Neural cell (in vitro differentiated cells): Measurements from ENCODE around the gene PID1.

ENCODE experiments used
- CTCF ChIP-seq: fragments of 450-650 bp; IDR thresholded peaks from 2 replicates; pipeline ENCODE4 v1.5.1; 2014; ENCODE audit warnings: antibody characterized with exemption, mild to moderate bottlenecking, moderate library complexity; ENCODE audit not compliant: poor library complexity, severe bottlenecking
- EP300 ChIP-seq: fragments of 450-650 bp; conservative IDR thresholded peaks from 2 replicates; pipeline ENCODE4 v1.6.1; 2014; ENCODE audit warnings: antibody characterized with exemption, mild to moderate bottlenecking, moderate library complexity; ENCODE audit not compliant: poor library complexity, severe bottlenecking
- POLR2AphosphoS5 ChIP-seq: IDR thresholded peaks from 2 replicates; pipeline ENCODE4 v1.6.1; 2012
- REST ChIP-seq: IDR thresholded peaks from 2 replicates; pipeline ENCODE4 v1.6.1; 2012; ENCODE audit warnings: borderline replicate concordance

- no peak for TF ChIP-seq POLR2AphosphoS5
- TF ChIP-seq CTCF, result no peak
- TF ChIP-seq REST, result no peak
- no peak for TF ChIP-seq EP300
These were observed 204.9 kb downstream of the PID1 start for GRCh38 chr2:229066121-229066715.
